ENCODE data around the gene GHRH.

Gene GHRH, protein sequence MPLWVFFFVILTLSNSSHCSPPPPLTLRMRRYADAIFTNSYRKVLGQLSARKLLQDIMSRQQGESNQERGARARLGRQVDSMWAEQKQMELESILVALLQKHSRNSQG

DNA sequence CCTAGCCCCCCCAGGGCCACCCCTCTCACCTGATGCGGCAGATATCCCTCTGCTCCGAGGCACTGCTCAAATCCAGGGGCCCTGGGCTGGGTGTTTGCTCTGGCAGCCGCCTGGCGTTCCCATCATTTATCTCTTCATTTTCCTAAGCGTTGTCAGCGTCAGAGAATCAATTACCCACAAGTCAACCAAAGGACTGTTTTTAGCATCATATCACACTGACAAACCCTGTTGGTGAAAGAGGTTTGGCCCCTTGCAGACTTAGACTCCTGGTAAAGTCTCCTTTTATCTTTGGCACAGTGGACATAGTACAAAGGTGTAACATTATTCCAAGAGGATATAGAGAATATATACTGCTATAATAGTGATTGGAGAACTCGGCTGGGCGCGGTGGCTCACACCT is at the start of gene GHRH:
TSS of gene GHRH (minus strand) at position 101 of the 400 bp plus-strand sequence. CDS start 4,925 bp downstream, outside the sequence.
- no peak for DNase-seq (ENCODE audit: low read depth in 1 of 2, low spot score in 1 of 2)

DNA sequence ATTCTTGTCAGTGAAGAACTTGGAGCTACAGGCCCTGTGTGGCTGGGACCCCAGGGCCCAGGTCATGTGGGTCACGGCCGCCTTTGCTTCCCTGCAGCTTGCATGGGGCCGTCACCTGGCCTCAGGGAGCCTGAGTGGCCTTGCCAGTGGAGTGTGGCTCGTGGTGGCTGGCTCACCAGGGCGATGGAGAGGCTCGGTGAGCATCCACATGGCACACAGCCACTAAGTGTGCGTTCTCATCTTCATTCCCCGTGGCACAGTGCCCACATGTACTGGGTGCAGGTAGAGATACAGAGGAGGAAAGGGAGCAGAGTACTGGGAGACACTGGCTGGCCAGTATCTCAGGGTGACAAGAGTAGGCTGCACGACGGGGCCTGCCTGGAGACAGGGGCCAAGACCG is 49.3 kb upstream of the GHRH start:
- DNase-seq (ENCODE audit: low read depth in 1 of 2, low spot score in 1 of 2) = no peak

DNA sequence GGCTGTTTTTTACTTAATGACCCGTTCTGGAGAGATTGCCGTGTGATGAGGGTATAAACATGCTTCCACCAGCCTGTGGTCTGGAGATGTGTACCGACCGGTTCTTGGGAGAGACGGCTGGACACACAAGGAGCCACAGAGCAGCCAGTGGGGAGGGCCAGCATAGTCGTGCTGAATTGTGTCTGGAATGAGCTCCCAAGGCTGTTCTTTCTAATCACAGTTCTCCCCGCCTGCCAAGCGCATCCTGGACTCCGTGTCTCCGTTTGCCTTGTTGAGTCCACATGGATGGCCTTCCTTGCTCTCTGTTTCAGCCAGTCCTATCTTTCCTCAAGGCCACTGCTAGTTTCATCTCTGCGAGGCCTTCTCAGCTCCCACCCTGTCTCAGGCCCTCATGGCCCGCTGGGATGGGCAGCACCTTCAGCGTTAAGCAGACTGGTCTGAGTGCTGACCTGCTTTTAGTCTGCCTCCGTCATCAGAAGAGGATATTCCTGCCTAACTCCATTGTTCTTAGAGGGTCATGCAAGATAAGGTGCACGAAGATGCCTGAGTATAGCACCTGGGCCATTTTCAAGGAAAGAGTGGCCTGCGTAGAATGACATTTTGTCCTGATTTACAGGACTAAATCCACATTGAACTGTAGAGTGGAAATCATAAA is 48.4 kb upstream of the GHRH start:
- DNase-seq (ENCODE audit: low read depth in 1 of 2, low spot score in 1 of 2) = no peak

DNA sequence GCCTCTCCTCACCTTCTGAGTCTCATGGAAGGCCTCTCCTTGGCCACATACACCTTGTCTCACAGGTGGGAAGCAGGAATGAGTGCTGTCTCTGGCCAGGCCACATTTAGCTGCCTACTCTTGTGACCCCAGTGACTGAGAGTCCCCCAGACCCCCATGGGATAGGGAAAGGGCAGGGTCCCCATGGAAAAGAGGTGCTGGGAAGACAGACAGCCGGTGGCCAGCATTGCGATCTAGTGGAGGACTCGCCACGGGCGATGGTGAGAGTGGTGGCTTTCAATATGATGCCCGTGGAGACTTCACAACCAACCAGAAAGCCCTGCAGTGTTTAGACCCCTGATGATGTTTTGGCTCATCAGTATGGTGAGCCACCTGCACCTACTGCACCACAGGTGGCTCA is 47.7 kb upstream of the GHRH start:
- DNase-seq (ENCODE audit: low read depth in 1 of 2, low spot score in 1 of 2) = no peak

DNA sequence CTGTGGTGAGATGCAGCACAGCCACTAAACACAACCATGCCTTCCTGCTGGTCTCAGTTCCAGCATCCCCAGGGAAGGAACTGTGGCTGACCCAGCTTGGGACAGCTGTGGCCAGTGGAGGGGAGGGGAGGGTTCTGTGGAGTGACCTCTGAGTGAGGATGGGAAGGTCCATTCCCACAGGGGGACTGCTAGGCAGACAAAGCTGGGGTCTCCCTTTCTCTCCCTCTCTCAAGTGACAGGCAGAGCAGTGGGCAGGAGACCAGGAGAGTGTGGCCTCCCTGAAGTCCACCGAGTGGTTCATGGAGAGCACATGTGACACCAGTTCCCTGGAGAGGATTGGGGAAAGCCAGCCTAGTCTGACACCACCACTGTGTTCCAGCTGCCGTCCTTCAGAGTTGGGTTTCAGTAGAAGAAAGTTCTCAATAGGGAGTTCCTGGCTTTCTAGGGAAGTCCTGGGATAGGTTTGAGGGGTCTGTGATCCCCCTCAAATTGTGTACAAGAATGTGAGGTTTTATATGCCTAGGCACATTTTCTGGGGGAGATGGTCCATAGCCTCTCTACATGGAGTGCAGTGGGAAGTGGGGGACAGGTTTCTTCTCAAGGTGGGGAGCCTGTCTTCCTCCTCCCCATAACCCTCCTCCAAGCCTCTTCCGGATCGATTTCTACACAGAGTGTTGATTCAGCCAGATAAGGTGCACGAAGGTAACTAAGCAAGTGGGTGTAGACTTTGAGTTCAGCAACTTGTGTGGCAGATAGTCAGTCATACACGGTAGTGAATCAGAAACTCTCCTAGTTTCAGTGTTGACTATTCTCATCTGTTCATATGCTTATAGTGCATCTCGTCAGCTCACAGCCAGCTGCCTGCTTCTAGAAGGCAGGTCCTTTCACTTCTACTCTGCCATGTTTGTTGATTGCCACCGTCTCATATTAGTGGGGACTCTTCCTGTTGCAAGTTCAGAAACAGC is 46.8 kb upstream of the GHRH start:
- DNase-seq (ENCODE audit: low read depth in 1 of 2, low spot score in 1 of 2) = no peak

DNA sequence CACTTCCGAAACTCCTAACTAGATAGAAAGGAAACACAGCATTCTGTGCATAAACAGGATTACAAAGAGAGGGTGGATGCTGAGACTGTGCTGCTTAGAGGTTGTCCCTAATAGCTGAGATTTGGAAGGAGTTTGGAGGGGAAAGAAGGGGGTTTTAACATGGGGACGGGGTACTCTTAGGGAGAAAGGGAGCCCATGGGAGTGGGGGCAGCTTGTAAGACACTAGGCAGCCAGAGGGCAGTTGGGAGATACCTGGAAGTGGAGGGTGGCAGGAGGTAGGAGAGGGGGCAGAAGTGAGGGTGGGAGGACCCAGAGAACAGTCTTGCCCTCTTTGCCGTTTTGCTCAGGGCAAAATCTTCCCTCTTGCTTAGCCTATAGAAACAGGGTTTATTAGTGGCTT is 44.2 kb upstream of the GHRH start:
- DNase-seq (ENCODE audit: low read depth in 1 of 2, low spot score in 1 of 2) = no peak

DNA sequence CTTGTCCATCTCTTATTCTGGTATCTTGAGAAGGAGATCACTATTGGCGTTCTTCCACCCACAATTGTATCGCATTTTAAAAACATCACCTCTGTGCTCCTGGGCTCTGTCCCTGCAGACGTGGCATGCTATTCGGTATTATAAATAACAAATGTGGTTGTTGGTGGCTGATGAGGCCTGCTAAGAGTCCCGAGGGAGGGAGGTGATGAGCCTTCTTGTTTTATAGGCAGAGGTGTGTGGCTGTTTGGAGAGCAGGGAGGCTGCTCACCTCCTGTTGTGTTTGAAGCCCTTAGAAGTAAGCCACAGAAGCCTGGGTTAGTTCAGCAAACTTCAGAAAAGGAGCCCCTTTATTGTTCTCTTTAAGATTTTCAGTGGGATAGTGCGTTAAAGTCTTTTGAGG is 43.5 kb upstream of the GHRH start:
- DNase-seq (ENCODE audit: low read depth in 1 of 2, low spot score in 1 of 2) = no peak

DNA sequence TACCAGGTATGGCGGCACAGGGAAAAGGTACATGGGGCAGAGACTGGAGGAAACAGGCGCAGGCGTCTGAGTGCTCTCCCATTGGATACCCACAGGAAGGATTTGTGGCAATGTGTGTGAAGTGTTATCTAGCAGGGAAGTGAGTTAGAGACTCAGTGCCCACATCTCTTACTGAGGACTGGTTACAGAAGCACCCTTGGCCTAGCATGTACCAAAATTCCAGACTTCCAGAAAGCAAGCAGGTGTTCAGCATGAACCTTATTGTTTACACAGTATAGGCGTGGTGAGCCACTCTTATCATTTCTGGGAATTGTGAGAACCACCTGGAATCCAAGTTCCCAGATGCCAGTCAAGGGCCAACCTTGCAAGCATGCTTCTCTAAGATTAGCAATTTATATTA is 42.0 kb upstream of the GHRH start:
- no peak for DNase-seq (ENCODE audit: low read depth in 1 of 2, low spot score in 1 of 2)

DNA sequence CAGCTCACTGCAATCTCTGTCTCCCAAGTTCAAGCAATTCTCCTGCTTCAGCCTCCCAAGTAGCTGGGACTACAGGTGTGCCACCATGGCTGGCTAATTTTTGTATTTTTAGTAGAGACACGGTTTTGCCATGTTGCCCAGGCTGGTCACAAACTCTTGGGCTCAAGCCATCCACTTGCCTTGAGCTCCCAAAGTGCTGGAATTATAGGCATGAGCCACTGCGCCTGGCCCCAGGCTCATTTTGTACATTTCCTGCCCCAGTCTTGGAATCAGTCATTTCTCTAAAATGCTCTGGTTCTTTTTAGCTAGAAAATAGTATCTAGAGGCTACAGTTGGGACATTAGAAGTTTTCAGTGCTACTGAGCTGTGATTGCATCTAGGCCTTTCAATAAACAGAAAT is 41.4 kb upstream of the GHRH start:
- DNase-seq (ENCODE audit: low read depth in 1 of 2, low spot score in 1 of 2) = no peak

DNA sequence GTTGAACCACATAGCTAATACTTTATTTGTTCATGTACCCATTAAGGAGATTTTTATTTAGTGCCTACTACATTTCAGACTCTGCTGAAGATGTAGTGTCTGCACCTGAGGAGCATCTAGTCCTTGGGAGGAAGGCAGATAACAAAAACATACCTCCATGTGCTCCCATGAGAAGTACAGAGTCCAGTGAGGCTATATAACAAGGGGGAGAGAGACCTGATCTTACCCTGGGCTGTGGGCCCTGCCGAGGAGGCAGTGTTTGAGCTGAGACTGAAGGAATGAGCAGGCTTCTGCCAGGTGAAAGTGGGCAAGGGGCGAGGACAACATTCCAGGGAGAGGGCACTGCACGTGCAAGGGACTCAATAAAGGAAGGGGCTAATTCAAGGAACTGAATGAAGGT is 39.9 kb upstream of the GHRH start:
- DNase-seq (ENCODE audit: low read depth in 1 of 2, low spot score in 1 of 2) = no peak

DNA sequence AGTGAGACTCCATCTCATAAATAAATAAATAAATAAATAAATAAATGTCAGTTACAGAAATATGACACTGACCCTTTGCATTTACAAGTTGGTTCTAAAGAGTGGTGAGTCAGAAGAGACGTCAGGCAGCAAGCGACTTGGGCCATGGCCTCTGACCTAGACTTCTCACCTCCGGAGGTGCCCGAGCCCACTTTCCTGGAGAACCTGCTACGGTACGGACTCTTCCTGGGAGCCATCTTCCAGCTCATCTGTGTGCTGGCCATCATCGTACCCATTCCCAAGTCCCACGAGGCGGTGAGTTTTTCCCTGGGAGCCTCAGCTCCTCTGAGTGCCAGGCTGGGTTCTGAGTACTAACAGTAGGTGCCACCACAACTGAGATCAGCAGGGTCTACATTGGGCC is 39.5 kb upstream of the GHRH start:
- DNase-seq (ENCODE audit: low read depth in 1 of 2, low spot score in 1 of 2) = no peak

DNA sequence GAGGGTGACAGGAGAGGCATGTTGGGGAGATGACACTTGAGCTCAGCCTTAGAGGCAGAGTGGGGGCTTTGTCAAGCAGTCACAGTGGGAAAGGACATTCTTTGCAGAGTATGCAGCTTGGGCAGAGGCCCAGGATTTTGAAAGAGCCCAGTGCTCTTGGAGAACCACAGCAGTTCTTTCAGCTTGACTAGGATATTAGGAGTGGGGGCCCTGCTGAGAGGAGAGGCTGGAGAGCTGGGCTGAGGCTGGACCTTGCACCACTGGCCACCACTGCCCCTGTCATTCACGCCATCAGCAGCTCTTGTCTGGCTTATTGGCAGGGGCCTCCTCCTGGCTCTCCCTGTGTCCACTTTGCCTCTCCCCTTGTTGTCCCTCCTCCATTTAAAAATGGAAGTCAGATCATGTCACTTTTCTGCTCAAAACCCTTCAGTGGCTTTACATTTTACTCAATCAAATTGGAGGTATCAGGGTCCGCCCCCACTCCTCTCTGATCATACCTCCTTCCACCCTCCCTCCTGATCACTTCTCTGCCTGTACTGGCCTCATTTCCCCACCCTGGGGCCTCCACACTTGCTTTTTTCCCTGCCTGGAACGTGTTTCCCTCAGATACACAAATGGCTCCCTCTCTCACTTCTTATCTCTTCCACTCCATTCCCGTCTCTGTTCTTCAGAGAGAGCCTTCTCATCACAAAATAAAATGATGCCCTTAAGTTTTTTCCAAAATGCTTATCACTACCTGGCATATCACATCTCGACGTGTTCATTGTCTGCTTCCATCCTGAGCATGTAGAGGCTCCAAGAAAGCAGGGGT is 38.3 kb upstream of the GHRH start:
- no peak for DNase-seq (ENCODE audit: low read depth in 1 of 2, low spot score in 1 of 2)

DNA sequence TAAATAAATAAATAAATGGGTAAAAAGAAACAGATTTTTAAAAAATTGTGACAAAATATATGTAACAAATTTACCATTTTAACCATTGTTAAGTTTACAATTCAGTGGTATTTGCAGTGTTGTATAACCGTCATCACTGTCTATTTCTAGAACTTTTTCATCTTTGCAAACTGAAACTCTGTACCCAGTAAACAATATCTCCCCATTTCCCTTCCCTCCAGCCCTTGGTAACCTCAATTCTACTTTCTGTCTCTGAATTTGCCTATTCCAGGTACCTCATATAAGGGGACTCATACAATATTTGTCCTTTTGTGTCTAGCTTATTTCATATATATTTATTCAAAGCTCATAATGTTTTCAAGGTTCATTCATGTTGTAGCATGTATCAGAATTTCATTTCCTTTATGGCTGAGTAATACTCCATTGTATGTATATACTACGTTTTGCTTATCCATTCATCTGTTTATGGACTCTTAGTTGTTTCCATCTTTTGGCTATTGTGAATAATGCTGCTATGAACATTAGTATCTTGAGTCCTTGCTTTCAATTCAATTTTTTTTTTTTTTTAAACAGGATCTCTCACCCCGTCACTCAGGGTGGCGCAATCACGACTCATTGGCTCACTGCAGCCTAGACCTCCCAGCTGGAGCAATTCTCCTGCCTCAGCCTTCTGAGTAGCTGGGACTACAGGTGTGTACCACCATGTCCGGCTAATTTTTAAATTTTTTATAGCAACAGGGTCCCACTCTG is 36.8 kb upstream of the GHRH start:
- no peak for DNase-seq (ENCODE audit: low read depth in 1 of 2, low spot score in 1 of 2)

DNA sequence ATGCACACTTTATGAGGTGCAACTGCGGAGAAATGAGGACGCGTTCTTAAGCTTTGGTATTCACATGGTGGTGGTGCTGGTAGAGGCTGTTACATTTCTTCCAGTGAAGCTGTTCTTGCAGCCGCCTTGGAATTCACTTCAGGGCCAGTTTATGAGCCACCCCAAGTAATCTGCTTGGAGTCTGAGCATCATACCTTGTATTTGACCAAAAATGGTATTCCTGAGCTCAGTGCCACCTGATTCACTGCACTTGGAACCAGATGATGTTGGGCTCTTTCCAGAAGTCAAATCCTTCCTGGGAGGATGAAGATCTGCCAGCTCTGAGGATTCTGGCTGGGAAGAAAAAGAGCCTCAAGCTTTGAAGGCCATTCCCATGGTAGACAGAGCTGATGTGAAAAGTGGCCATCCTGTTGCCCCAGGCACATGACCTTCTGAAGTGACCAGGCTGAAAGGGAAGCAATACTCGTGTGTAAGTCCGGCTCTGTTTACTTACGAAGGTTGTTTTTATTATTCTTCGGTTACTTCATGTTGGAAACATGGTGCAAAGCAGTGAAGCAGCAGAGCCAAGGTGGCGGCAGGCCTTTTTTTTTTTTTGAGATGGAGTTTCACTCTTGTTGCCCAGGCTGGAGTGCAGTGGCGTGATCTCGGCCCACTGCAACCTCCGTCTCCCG is 35.6 kb upstream of the GHRH start:
- no peak for DNase-seq (ENCODE audit: low read depth in 1 of 2, low spot score in 1 of 2)

DNA sequence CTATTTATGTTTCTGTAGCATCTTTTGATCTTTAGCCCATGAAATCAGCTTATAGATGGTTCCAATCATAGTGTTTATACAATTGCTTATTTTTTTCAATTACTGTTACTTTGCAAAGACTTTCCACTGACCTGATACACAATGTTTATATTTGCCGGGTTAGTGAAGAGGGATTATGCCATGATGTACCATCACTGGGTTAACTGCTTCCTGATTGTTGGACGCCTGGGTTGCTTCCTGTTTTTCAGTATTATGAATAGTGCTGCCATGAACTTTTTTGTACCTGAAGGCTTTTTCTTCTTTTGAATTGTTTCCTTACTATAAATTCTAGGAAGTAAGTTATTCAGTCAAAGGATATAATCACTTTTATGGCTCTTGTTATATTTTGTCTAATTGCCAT is 34.8 kb upstream of the GHRH start:
- no peak for DNase-seq (ENCODE audit: low read depth in 1 of 2, low spot score in 1 of 2)

DNA sequence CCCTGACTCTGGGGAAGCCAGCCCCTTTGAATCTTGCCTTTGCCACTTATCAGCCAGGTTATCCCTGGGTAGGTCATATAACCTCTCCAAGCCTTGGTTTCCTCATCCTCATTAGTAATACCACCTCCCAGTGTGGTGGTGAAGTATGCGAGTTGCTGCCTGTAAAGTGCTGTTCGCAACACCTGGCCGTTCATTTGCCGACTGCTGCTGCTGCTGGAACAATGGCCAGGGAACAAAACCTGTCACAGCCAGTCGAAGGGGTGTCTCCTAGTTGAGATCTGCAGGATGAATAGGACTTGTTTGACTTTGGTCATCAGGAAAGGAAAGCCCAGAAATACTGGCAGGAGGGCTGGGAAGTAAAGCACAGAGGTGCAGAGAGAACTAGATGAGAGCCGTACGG is 34.0 kb upstream of the GHRH start:
- DNase-seq (ENCODE audit: low read depth in 1 of 2, low spot score in 1 of 2) = no peak

DNA sequence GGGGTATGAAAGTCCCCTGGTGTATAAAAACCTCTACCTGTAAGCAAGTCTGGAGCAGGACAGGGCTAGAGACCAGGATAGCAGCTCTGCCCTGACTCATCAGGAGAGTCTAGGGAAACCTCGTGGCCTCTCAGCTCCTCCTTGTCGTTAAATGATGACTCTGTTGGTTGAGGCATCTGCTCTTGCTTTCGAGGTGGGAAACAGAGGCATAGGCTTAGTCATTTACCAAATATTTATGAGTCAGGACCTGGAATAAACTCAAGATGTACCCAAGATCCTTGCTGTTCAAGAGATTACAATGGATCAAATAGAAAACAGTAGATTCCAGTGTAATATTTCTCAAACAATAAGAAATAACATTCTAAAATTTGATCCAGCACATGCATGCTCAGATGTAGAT is 33.4 kb upstream of the GHRH start:
- no peak for DNase-seq (ENCODE audit: low read depth in 1 of 2, low spot score in 1 of 2)

DNA sequence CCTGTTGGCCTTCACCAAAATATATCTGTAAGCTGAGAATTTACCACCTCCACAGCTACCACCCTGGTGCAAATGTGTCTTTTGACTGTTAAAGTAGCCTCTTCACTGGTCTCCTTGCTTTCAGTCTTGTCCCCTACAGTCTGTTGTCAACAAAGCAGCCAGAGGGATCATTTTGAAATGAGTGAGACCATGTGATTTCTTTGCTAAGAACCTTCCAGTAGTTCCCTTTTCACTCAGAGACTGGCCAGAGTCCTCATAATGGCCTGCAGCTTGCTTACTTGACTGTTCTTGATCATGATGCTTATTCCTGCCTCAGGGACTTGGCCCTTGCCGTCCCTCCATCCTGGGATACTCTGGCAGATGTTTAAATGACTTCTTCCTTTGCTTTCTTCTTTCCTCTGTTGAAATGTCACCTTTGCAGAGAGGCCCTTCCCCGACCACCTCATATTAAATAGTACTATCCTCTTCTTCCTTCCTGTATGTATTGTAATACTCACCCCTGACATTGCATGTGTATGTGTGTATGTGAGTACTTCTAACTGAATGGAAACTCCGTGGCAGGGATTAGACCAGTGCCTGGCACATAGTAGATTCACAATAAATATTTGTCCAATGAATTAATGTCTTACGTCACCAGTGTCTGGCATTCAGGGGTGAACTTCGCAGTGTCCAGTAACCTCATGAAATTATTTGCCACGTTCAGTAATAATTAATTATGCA is 32.8 kb upstream of the GHRH start:
- DNase-seq (ENCODE audit: low read depth in 1 of 2, low spot score in 1 of 2) = no peak

DNA sequence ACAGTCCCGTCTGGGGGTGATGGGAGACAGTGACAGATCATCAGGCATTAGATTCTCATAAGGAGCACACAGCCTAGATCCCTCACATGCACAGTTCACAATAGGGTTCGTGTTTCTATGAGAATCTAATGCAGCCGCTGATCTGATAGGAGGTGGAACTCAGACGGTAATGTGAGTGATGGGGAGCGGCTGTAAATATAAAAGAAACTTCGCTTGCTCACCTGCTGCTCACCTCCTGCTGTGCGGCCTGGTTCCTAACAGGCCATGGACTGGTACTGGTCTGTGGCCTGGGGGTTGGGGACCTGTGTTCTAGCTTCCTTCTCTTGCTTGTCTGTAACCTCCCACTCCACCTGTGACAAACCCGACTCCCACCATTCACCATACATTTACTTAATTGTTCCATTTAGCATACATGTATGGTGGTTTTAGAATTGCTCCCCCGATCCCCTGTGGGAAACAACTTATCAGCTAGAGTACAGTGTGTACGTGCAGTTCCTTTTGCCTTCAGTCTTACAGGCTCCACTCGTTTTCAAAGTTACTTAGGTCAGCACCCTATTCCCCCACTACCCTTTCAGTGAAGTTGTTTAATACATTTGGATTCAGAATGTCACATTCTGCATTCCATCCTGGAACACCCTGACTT is 31.8 kb upstream of the GHRH start:
- no peak for DNase-seq (ENCODE audit: low read depth in 1 of 2, low spot score in 1 of 2)
